ENCODE measurements around the gene EFNA5.
"Not testable (repeated sequence)": the region's sequence is repeated elsewhere in the genome, so short reads cannot be mapped to it uniquely, and the experiment has no call there.

Gene EFNA5

DNA sequence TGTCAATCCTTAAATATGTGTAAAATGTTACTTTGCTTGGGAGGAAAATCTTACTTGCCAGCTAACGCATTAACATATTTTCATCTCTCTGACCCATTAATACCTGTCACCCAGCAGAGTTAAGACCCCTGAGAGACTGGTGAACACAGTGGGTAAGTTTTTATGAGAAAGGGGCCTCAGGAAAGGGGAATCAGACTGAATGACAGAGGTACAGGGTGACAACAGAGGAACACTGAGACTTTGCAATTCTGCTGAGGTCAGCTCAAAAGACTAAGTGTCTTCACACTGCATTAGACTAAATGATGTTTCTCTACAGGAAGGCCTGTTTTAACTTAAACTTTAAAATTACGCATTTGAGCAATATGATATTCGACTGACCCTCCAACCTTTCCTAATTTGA lies 223.8 kb downstream of the EFNA5 start:
- H3K27me3 ChIP-seq (replicated peaks; ENCODE audit: control insufficient read depth, insufficient read depth, low read length, poor library complexity, severe bottlenecking), result no peaks in the 10 kb centered on the region
- H3K4me3 ChIP-seq (ENCODE audit: insufficient read depth, low read depth, low read length, poor library complexity, severe bottlenecking), result no peak overlapping the region
- no peak overlapping the region for H3K27ac ChIP-seq (ENCODE audit: insufficient read depth, low read length, poor library complexity, severe bottlenecking)
- DNase-seq, result no peak
- H3K4me1 ChIP-seq (ENCODE audit: control insufficient read depth, insufficient read depth, low read length, poor library complexity, severe bottlenecking), result no peaks in the 10 kb centered on the region
- H3K36me3 ChIP-seq (ENCODE audit: control insufficient read depth, insufficient read depth, low read length), result no peaks in the 10 kb centered on the region
- H3K9me3 ChIP-seq (ENCODE audit: control insufficient read depth, low read length), result no peaks in the 10 kb centered on the region

- H3K4me1 ChIP-seq (ENCODE audit: control insufficient read depth, insufficient read depth, low read length, poor library complexity, severe bottlenecking), result no peaks in the 10 kb centered on the region
- DNase-seq, result no peak
- no peaks in the 10 kb centered on the region for H3K27me3 ChIP-seq (replicated peaks; ENCODE audit: control insufficient read depth, insufficient read depth, low read length, poor library complexity, severe bottlenecking)
Measured at GRCh38 chr5:107444300-107444699, 226.4 kb downstream of the EFNA5 start.

DNA sequence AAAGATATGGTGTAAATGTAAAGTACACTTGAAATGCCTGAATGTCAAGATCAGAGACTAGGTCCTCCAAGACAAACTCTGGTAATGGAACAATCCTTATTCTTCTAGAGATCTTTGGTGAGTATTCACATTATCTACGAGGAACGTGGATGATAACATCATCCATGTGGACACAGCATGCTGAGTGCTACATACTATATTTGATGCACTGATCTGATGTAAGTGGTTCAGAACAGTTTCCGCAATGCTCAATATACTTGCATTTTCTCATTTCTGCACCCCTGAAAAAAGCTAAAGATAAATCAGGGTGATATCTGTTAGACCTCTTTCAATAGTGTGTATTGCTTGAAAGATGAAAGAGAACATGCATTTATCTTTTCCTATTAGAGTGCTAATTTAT lies 226.8 kb downstream of the EFNA5 start:
- no peak overlapping the region for H3K27ac ChIP-seq (ENCODE audit: insufficient read depth, low read length, poor library complexity, severe bottlenecking)
- no peak overlapping the region for H3K4me3 ChIP-seq (ENCODE audit: insufficient read depth, low read depth, low read length, poor library complexity, severe bottlenecking)
- no peaks in the 10 kb centered on the region for H3K27me3 ChIP-seq (replicated peaks; ENCODE audit: control insufficient read depth, insufficient read depth, low read length, poor library complexity, severe bottlenecking)
- no peaks in the 10 kb centered on the region for H3K4me1 ChIP-seq (ENCODE audit: control insufficient read depth, insufficient read depth, low read length, poor library complexity, severe bottlenecking)
- no peaks in the 10 kb centered on the region for H3K36me3 ChIP-seq (ENCODE audit: control insufficient read depth, insufficient read depth, low read length)
- no peaks in the 10 kb centered on the region for H3K9me3 ChIP-seq (ENCODE audit: control insufficient read depth, low read length)
- no peak for DNase-seq

More at GRCh38 chr5:107444300-107444699, 226.4 kb downstream of the EFNA5 start:
- Histone ChIP-seq H3K4me3 (ENCODE audit: insufficient read depth, low read depth, low read length, poor library complexity, severe bottlenecking) (no peak overlapping the region), H3K36me3 (ENCODE audit: control insufficient read depth, insufficient read depth, low read length) (no peaks in the 10 kb centered on the region), H3K27ac (ENCODE audit: insufficient read depth, low read length, poor library complexity, severe bottlenecking) (no peak overlapping the region), H3K9me3 (ENCODE audit: control insufficient read depth, low read length) (no peaks in the 10 kb centered on the region)

- H3K4me3 ChIP-seq (ENCODE audit: insufficient read depth, low read depth, low read length, poor library complexity, severe bottlenecking), result no peak overlapping the region
- no peak for DNase-seq
Measured at GRCh38 chr5:107442452-107442851, 228.3 kb downstream of the EFNA5 start.

DNA sequence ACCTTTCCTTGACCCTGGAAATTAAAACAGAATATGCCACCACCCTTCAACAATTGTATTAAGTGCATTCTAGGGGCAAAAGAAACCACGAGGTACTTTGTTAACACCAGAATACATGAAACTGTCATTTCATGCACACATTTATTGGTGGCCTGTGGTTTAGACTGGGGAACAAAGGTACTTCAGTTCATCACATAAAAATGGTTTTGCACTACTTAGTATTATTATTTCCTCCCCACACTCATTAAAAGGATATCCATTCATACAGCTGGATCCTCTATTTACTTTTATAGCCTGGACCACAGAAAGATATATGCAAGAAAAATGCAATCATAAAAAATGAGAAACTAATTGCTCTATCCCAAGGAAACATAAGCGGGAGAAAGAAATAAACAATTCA lies 230.9 kb downstream of the EFNA5 start:
- no peak overlapping the region for H3K27ac ChIP-seq (ENCODE audit: insufficient read depth, low read length, poor library complexity, severe bottlenecking)
- H3K4me3 ChIP-seq (ENCODE audit: insufficient read depth, low read depth, low read length, poor library complexity, severe bottlenecking), result no peak overlapping the region
- DNase-seq, result no peak
- H3K9me3 ChIP-seq (ENCODE audit: control insufficient read depth, low read length), result no peaks in the 10 kb centered on the region
- H3K27me3 ChIP-seq (replicated peaks; ENCODE audit: control insufficient read depth, insufficient read depth, low read length, poor library complexity, severe bottlenecking), result no peaks in the 10 kb centered on the region
- H3K4me1 ChIP-seq (ENCODE audit: control insufficient read depth, insufficient read depth, low read length, poor library complexity, severe bottlenecking), result no peaks in the 10 kb centered on the region
- no peaks in the 10 kb centered on the region for H3K36me3 ChIP-seq (ENCODE audit: control insufficient read depth, insufficient read depth, low read length)

More at GRCh38 chr5:107442452-107442851, 228.3 kb downstream of the EFNA5 start:
- no peak overlapping the region for H3K27ac ChIP-seq (ENCODE audit: insufficient read depth, low read length, poor library complexity, severe bottlenecking)
- H3K27me3 ChIP-seq (replicated peaks; ENCODE audit: control insufficient read depth, insufficient read depth, low read length, poor library complexity, severe bottlenecking), result no peaks in the 10 kb centered on the region
- no peaks in the 10 kb centered on the region for H3K9me3 ChIP-seq (ENCODE audit: control insufficient read depth, low read length)
- H3K4me1 ChIP-seq (ENCODE audit: control insufficient read depth, insufficient read depth, low read length, poor library complexity, severe bottlenecking), result no peaks in the 10 kb centered on the region
- no peaks in the 10 kb centered on the region for H3K36me3 ChIP-seq (ENCODE audit: control insufficient read depth, insufficient read depth, low read length)

GRCh38 chr5:107437986-107438510 lies 232.7 kb downstream of the EFNA5 start:
- Histone ChIP-seq H3K36me3 (ENCODE audit: control insufficient read depth, insufficient read depth, low read length) (no peaks in the 10 kb centered on the region), H3K4me1 (ENCODE audit: control insufficient read depth, insufficient read depth, low read length, poor library complexity, severe bottlenecking) (no peaks in the 10 kb centered on the region), H3K9me3 (ENCODE audit: control insufficient read depth, low read length) (no peaks in the 10 kb centered on the region), H3K4me3 (ENCODE audit: insufficient read depth, low read depth, low read length, poor library complexity, severe bottlenecking) (no peak overlapping the region), H3K27ac (ENCODE audit: insufficient read depth, low read length, poor library complexity, severe bottlenecking) (no peak overlapping the region), H3K27me3 (replicated peaks; ENCODE audit: control insufficient read depth, insufficient read depth, low read length, poor library complexity, severe bottlenecking) (no peaks in the 10 kb centered on the region)
- no peak for DNase-seq

DNA sequence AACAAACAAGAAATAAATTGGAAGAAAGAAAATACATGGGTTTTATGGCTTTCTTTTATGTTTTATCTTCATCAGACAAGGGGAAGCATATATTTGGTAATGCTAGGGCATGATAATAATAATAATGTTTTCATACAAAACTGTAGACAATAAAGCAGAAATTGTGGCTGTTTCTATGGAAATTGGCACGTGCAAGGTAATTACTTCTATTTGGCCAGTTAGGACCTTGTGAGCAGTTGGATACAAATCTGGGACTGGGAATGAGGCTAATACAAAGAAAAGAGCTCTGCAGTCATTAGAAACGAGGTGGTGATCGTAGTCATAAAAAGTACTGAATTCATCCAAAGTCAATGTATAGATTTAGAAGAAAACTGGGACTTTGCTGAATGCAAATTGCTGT lies 233.6 kb downstream of the EFNA5 start:
- DNase-seq, result no peak
- Histone ChIP-seq H3K27ac (ENCODE audit: insufficient read depth, low read length, poor library complexity, severe bottlenecking) (no peak overlapping the region), H3K36me3 (ENCODE audit: control insufficient read depth, insufficient read depth, low read length) (no peaks in the 10 kb centered on the region), H3K27me3 (replicated peaks; ENCODE audit: control insufficient read depth, insufficient read depth, low read length, poor library complexity, severe bottlenecking) (no peaks in the 10 kb centered on the region), H3K4me1 (ENCODE audit: control insufficient read depth, insufficient read depth, low read length, poor library complexity, severe bottlenecking) (no peaks in the 10 kb centered on the region), H3K4me3 (ENCODE audit: insufficient read depth, low read depth, low read length, poor library complexity, severe bottlenecking) (no peak overlapping the region), H3K9me3 (ENCODE audit: control insufficient read depth, low read length) (no peaks in the 10 kb centered on the region)

- Histone ChIP-seq H3K36me3 (ENCODE audit: control insufficient read depth, insufficient read depth, low read length) (no peaks in the 10 kb centered on the region), H3K4me3 (ENCODE audit: insufficient read depth, low read depth, low read length, poor library complexity, severe bottlenecking) (no peak overlapping the region), H3K9me3 (ENCODE audit: control insufficient read depth, low read length) (no peaks in the 10 kb centered on the region), H3K27ac (ENCODE audit: insufficient read depth, low read length, poor library complexity, severe bottlenecking) (no peak overlapping the region), H3K27me3 (replicated peaks; ENCODE audit: control insufficient read depth, insufficient read depth, low read length, poor library complexity, severe bottlenecking) (no peaks in the 10 kb centered on the region), H3K4me1 (ENCODE audit: control insufficient read depth, insufficient read depth, low read length, poor library complexity, severe bottlenecking) (no peaks in the 10 kb centered on the region)
- no peak for DNase-seq
Measured at GRCh38 chr5:107436201-107436600, 234.5 kb downstream of the EFNA5 start.

DNA sequence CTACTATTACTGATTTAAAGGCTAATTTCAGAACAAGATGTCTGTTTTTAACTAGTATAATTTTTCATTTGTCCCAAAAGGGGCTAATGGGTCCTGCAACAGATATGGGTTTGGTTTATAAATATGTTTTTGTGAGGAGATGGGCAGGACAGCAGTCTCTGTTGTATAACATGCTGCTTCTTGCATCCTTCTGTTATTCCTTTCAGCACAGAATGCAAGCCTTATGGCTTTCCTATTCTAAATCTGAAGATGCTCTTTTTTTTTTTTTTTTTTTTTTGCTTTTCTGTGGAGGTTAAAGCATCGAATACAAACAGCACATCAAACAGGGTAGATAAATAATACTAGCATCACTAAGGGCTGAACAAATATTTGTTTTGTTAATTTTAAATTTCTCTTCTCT lies 235.7 kb downstream of the EFNA5 start:
- no peak overlapping the region for H3K27ac ChIP-seq (ENCODE audit: insufficient read depth, low read length, poor library complexity, severe bottlenecking)
- H3K36me3 ChIP-seq (ENCODE audit: control insufficient read depth, insufficient read depth, low read length), result no peaks in the 10 kb centered on the region
- no peak overlapping the region for H3K4me3 ChIP-seq (ENCODE audit: insufficient read depth, low read depth, low read length, poor library complexity, severe bottlenecking)
- H3K4me1 ChIP-seq (ENCODE audit: control insufficient read depth, insufficient read depth, low read length, poor library complexity, severe bottlenecking), result no peaks in the 10 kb centered on the region
- H3K9me3 ChIP-seq (ENCODE audit: control insufficient read depth, low read length), result no peaks in the 10 kb centered on the region
- no peak for DNase-seq
- H3K27me3 ChIP-seq (replicated peaks; ENCODE audit: control insufficient read depth, insufficient read depth, low read length, poor library complexity, severe bottlenecking), result no peaks in the 10 kb centered on the region

DNA sequence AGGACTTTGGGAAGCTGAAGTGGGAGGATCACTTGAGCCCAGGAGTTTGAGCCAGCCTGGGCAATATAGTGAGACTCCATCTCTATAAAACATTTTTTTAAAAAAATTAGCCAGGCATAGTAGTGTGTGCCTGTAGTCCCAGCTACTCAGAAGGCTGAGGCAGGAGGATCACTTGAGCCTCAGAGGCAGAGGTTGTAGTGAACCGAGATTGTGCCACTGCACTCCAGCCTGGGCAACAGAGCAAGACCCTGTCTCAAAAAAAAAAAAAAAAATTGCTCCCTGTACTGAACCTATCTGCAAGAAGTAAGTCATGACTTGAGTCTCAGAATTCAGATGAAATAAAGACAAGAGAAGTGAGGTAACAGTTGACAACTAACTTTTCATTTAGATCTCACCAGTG lies 237.1 kb downstream of the EFNA5 start:
- H3K36me3 ChIP-seq (ENCODE audit: control insufficient read depth, insufficient read depth, low read length); H3K27ac ChIP-seq (ENCODE audit: insufficient read depth, low read length, poor library complexity, severe bottlenecking); DNase-seq; H3K4me1 ChIP-seq (ENCODE audit: control insufficient read depth, insufficient read depth, low read length, poor library complexity, severe bottlenecking); H3K4me3 ChIP-seq (ENCODE audit: insufficient read depth, low read depth, low read length, poor library complexity, severe bottlenecking); H3K9me3 ChIP-seq (ENCODE audit: control insufficient read depth, low read length); H3K27me3 ChIP-seq (replicated peaks; ENCODE audit: control insufficient read depth, insufficient read depth, low read length, poor library complexity, severe bottlenecking): not testable (repeated sequence)

DNA sequence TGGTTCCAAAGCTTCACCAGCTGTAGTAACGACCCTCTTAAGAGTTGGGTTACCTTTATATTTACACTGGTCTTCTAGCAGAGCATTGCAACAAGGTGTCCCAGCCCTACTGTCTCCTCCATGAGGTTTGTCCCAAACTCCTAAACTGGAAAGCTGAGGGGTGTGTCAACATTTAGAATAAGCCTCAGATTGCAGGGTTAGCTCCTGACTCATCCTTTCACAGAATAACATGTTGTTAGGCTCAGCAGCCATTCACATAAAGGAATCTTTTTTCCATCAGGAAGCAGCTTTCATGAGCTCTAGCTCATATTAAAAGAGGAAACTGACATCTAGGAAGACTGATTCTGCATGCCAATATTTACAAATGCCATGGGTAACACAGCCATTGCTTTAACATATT lies 238.7 kb downstream of the EFNA5 start:
- H3K27ac ChIP-seq (ENCODE audit: insufficient read depth, low read length, poor library complexity, severe bottlenecking), result no peak overlapping the region
- H3K4me3 ChIP-seq (ENCODE audit: insufficient read depth, low read depth, low read length, poor library complexity, severe bottlenecking), result no peak overlapping the region
- H3K4me1 ChIP-seq (ENCODE audit: control insufficient read depth, insufficient read depth, low read length, poor library complexity, severe bottlenecking), result no peaks in the 10 kb centered on the region
- H3K27me3 ChIP-seq (replicated peaks; ENCODE audit: control insufficient read depth, insufficient read depth, low read length, poor library complexity, severe bottlenecking), result no peaks in the 10 kb centered on the region
- H3K36me3 ChIP-seq (ENCODE audit: control insufficient read depth, insufficient read depth, low read length), result no peaks in the 10 kb centered on the region
- H3K9me3 ChIP-seq (ENCODE audit: control insufficient read depth, low read length), result no peaks in the 10 kb centered on the region
- DNase-seq, result no peak

Data from effector memory CD4-positive, alpha-beta T cell (primary cell).